ENCODE data around the gene ZBTB46. TPM values are rescaled to one million over a fixed set of nuclear protein-coding genes. Genes with fewer than 3 reads are reported as not detected.

The ZBTB46 gene
- total and polyA plus RNA-seq, 10 of the 15 experiments (the other 5 are each of a cell fraction or from before 2014, with no cell fraction given), result 0.15 to 0.92 (median 0.34) TPM

DNA sequence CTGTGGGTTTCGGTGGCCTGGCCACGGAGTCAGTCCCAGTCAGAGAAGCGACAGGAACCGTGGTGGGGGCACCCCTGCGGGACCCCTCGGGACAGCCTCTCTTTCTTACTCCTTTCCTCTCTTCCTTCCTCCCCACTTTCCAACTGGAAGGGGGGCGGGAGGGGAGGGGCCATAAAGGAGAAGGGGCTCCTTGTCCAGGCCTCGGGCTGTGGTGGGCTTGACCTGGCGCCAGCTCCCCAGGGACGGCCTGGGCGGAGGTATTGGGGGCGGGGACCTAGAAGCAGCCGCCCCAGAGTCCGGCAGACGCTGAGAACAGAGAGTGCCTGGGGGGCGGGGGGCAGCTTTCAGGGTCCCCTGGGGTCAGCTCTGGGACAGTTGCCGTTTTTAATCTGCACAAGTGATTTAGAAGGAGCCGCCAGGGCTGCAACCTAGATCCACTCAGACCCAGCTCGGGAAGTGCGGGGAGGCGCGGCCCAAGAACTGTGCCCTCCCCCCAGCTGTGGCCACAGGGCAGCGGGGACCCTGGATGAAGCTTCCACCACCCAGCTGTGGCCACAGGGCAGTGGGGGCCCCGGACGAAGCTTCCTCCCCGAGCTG, 23.8 kb upstream of the ZBTB46 start:
- H3K9ac ChIP-seq (ENCODE audit: control insufficient read depth, insufficient read depth, low read length), result no peak overlapping the region
- SMC1A ChIA-PET (ENCODE audit: uncharacterized antibody, unreplicated experiment), result interaction anchor here (1.5 kb wide), 1 partner anchor 9 kb away, joined by 4 read pairs; no protein-coding TSS in a partner anchor

DNA sequence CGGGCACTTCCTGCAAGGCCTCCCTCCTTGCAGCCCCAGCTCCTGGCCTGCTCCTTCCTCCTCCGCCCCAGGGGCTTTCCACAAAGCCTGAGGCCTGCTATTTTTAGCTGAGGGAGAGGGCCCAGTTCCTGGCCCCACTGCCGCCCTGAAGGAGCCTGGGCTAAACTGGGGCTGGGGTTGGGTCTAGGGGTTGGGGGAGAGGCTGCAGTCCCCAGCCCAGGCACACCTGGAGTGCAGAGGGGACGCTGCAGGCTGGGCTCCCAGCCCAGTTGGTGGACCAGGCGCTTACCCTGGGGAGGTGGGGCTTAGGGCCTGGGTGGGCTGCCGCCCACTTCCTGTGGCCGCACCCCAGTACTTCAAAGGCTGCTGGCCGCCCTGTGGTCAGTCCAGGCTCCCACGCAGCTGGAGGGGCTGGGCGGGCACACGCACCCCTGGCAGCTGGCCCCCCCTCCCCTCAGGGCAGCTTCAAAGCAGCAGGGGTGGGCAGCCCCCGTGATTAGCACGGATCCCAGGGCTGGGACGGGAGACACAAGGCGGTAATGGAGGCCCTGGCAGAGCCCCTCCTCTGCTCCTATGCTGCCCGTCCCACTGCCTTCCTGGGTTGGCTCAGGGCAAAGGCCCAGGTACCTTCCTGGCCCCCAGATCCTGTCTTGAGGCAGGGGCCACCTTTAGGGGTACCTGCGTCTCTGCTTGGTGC, 23.2 kb upstream of the ZBTB46 start:
- no peaks in the 10 kb centered on the region for H3K9me3 ChIP-seq (replicated peaks; ENCODE audit: control insufficient read depth, insufficient read depth, low read length)
- H4K20me1 ChIP-seq (ENCODE audit: control insufficient read depth, insufficient read depth), result no peaks in the 10 kb centered on the region
- ChIA-PET SMC1A (ENCODE audit: uncharacterized antibody, unreplicated experiment) (interaction anchor here (1.5 to 1.9 kb wide), 2 partner anchors 10 to 146 kb away, joined by 4 to 5 read pairs; partner anchors contain the start of genes ARFRP1 and ZGPAT), RAD21 (ENCODE audit: unreplicated experiment) (interaction anchor here (1.1 to 1.4 kb wide), 3 partner anchors 68 to 317 kb away, joined by 3 read pairs; partner anchors contain the start of gene PTK6), POLR2A (interaction anchor here (0.6 kb wide), 3 partner anchors 13 to 225 kb away, joined by 3 to 5 read pairs (median 3); partner anchors contain the start of gene RGS19), CTCF (interaction anchor here (0.7 to 1.1 kb wide), 3 partner anchors 14 to 146 kb away, joined by 3 to 4 read pairs (median 4); partner anchors contain the start of genes ARFRP1 and ZGPAT)
- 4% methylated on average over 17 of the region's 17 CpGs for WGBS (ENCODE audit: insufficient coverage, insufficient replicate concordance, low lambda C conversion rate, missing lambda C conversion rate)
- no peak for DNase-seq (ENCODE audit: low read depth, low spot score)
- BruUV-seq (replicated peaks), result no TSS peak
- H3K79me2 ChIP-seq (ENCODE audit: control insufficient read depth, insufficient read depth, low read length), result no peaks in the 10 kb centered on the region
- H3K27me3 ChIP-seq (replicated peaks in 1 of 2; ENCODE audit: control insufficient read depth in 2 of 2, insufficient read depth in 2 of 2, low read length in 1 of 2), result no peaks in the 10 kb centered on the region
- H3K9ac ChIP-seq (ENCODE audit: control insufficient read depth, insufficient read depth, low read length), result peak overlapping the region; percentile 54
- peaks cover 53% of the 10 kb centered on the region for H3K4me1 ChIP-seq (ENCODE audit: control insufficient read depth, insufficient read depth, low read length)
- peak overlapping the region; percentile 65 for H2AFZ ChIP-seq (ENCODE audit: control insufficient read depth, low read depth, low read length)
- peak overlapping the region; percentile 56 for H3K4me2 ChIP-seq (ENCODE audit: control insufficient read depth, insufficient read depth)
- H3K4me3 ChIP-seq, result no peak overlapping the region
- no peaks in the 10 kb centered on the region for H3K36me3 ChIP-seq (ENCODE audit: control insufficient read depth in 2 of 2, insufficient read depth in 2 of 2, low read length in 1 of 2)
- ATAC-seq, result peak; percentile 64
- H3K27ac ChIP-seq (ENCODE audit: control insufficient read depth, insufficient read depth), result peak overlapping the region; percentile 72
- intact Hi-C loops (cut with micrococcal nuclease; ENCODE audit: unreplicated experiment) (no loop called here), in situ Hi-C loops (cut with MboI) (no loop called here)
- FAIRE-seq, result no peak
- TF ChIP-seq RUNX3 (IDR thresholded peaks at IDR 0.05; ENCODE audit: low read length) (peak; percentile 80), ATF7 (IDR thresholded peaks at IDR 0.05; ENCODE audit: low read depth) (peak; percentile 39), KLF5 (IDR thresholded peaks at IDR 0.05; ENCODE audit: partially characterized antibody) (no peak), IKZF1 (conservative IDR thresholded peaks at IDR 0.05) (peak; percentile 85), MTA2 (IDR thresholded peaks at IDR 0.05; ENCODE audit: low read depth) (peak; percentile 34; the same call in 1 of the 2 replicates), MEF2A (IDR thresholded peaks at IDR 0.05; ENCODE audit: insufficient read depth, low read depth, low read length) (peak; percentile 27; the same call in 1 of the 2 replicates), IKZF2 (IDR thresholded peaks at IDR 0.05) (peak; percentile 52 to 54; a peak in 2 of 4 replicates), ZNF622 (IDR thresholded peaks at IDR 0.05) (no peak), POU2F2 (IDR thresholded peaks at IDR 0.05; ENCODE audit: borderline replicate concordance, low read depth, low read length) (0 out of 3 replicates have a peak, but pooled peaks have one; percentile 8), NR2F1 (conservative IDR thresholded peaks at IDR 0.05) (peak; percentile 53)
- TF ChIP-seq, protein P1, sequence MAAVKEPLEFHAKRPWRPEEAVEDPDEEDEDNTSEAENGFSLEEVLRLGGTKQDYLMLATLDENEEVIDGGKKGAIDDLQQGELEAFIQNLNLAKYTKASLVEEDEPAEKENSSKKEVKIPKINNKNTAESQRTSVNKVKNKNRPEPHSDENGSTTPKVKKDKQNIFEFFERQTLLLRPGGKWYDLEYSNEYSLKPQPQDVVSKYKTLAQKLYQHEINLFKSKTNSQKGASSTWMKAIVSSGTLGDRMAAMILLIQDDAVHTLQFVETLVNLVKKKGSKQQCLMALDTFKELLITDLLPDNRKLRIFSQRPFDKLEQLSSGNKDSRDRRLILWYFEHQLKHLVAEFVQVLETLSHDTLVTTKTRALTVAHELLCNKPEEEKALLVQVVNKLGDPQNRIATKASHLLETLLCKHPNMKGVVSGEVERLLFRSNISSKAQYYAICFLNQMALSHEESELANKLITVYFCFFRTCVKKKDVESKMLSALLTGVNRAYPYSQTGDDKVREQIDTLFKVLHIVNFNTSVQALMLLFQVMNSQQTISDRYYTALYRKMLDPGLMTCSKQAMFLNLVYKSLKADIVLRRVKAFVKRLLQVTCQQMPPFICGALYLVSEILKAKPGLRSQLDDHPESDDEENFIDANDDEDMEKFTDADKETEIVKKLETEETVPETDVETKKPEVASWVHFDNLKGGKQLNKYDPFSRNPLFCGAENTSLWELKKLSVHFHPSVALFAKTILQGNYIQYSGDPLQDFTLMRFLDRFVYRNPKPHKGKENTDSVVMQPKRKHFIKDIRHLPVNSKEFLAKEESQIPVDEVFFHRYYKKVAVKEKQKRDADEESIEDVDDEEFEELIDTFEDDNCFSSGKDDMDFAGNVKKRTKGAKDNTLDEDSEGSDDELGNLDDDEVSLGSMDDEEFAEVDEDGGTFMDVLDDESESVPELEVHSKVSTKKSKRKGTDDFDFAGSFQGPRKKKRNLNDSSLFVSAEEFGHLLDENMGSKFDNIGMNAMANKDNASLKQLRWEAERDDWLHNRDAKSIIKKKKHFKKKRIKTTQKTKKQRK (IDR thresholded peaks at IDR 0.05; ENCODE audit: low read depth, low read length), result no peak

More for the DNA sequence above, 23.8 kb upstream of the ZBTB46 start:
- ChIA-PET POLR2A (interaction anchor here (0.6 to 1.0 kb wide), 2 partner anchors 127 to 402 kb away, joined by 4 to 5 read pairs; no protein-coding TSS in a partner anchor), RAD21 (ENCODE audit: unreplicated experiment) (interaction anchor here (0.9 to 1.4 kb wide), 2 partner anchors 147 to 317 kb away, joined by 3 read pairs; partner anchors contain the start of genes ARFRP1, PTK6 and ZGPAT), CTCF (no interaction called here)
- no peak for DNase-seq (ENCODE audit: low read depth, low spot score)
- Histone ChIP-seq H3K27me3 (replicated peaks in 1 of 2; ENCODE audit: control insufficient read depth in 2 of 2, insufficient read depth in 2 of 2, low read length in 1 of 2) (no peaks in the 10 kb centered on the region), H3K27ac (ENCODE audit: control insufficient read depth, insufficient read depth) (peak overlapping the region; percentile 72), H3K79me2 (ENCODE audit: control insufficient read depth, insufficient read depth, low read length) (no peaks in the 10 kb centered on the region), H3K4me2 (ENCODE audit: control insufficient read depth, insufficient read depth) (peak overlapping the region; percentile 56; the same call in 1 of the 2 replicates), H3K4me3 (no peak overlapping the region), H2AFZ (ENCODE audit: control insufficient read depth, low read depth, low read length) (peak overlapping the region; percentile 56; the same call in 1 of the 2 replicates), H3K36me3 (ENCODE audit: control insufficient read depth in 2 of 2, insufficient read depth in 2 of 2, low read length in 1 of 2) (no peaks in the 10 kb centered on the region), H3K9me3 (replicated peaks; ENCODE audit: control insufficient read depth, insufficient read depth, low read length) (no peaks in the 10 kb centered on the region), H4K20me1 (ENCODE audit: control insufficient read depth, insufficient read depth) (no peaks in the 10 kb centered on the region), H3K4me1 (ENCODE audit: control insufficient read depth, insufficient read depth, low read length) (peaks cover 54% of the 10 kb centered on the region)
- WGBS (ENCODE audit: insufficient coverage, insufficient replicate concordance, low lambda C conversion rate, missing lambda C conversion rate), result 18% methylated on average over 23 of the region's 26 CpGs
- intact Hi-C loops (cut with micrococcal nuclease; ENCODE audit: unreplicated experiment), result no loop called here
- no TSS peak for BruUV-seq (replicated peaks)
- in situ Hi-C loops (cut with MboI), result loop anchor here (5.0 kb wide), 1 partner anchor 148 kb away; the partner anchor contains the start of genes ARFRP1 and ZGPAT
- TF ChIP-seq MYC (IDR thresholded peaks at IDR 0.05; ENCODE audit: insufficient read depth, insufficient read length, insufficient replicate concordance, low read length, severe bottlenecking), result no peak
- TF ChIP-seq MEF2B (IDR thresholded peaks at IDR 0.05; ENCODE audit: partially characterized antibody, poor library complexity, severe bottlenecking), result peak; percentile 14
- no peak for TF ChIP-seq ASH2L (IDR thresholded peaks at IDR 0.05; ENCODE audit: borderline replicate concordance, low read depth)
- no peak for FAIRE-seq
- ATAC-seq, result no peak

Data from GM12878 (cell line).